AG04450 (cell line): ENCODE measurements around the gene POMC. TPM values are rescaled to one million over a fixed set of nuclear protein-coding genes. Genes with fewer than 3 reads are reported as not detected.
"Not testable (repeated sequence)": the region's sequence is repeated elsewhere in the genome, so short reads cannot be mapped to it uniquely, and the experiment has no call there.

Experiments used
- CTCF ChIA-PET: fragments of 300-600, 350-600 bp; formaldehyde crosslinking; extraction: SDS; loops from one replicate; lab custom pipeline; 2022; ENCODE audit warnings: antibody characterized with exemption, inconsistent platforms; lab: Charles Lee
- POLR2A ChIA-PET: fragments of 350-600 bp; formaldehyde crosslinking; extraction: SDS; loops from one replicate; lab custom pipeline; 2021; ENCODE audit warnings: antibody characterized with exemption, inconsistent platforms; lab: Yijun Ruan, JAX
- DNase-seq: peaks from one replicate; pipeline ENCODE4 v3.0.0-alpha.2; 2011; ENCODE audit warnings: low read depth, low spot score
- H3K27ac ChIP-seq: one replicate; pipeline ENCODE4 v1.5.1; 2012; ENCODE audit warnings: low read depth, low read length, control low read depth
- H3K27me3 ChIP-seq: one replicate; pipeline ENCODE4 v1.6.0; 2012; ENCODE audit warnings: low read length; ENCODE audit not compliant: control insufficient read depth, insufficient read depth
- H3K4me3 ChIP-seq: 2 replicates; pipeline ENCODE4 v1.5.1; 2011; ENCODE audit warnings: mild to moderate bottlenecking, low read depth, low read length, control low read depth
- H3K9me3 ChIP-seq: 2 replicates; pipeline ENCODE4 v1.5.1; 2012; ENCODE audit warnings: low read length; ENCODE audit not compliant: control insufficient read depth, insufficient read depth
- polyA plus RNA-seq: library from polyadenylated mRNA; depleted of rRNA; stranded (reverse); fragments of >200 nt; gene quantifications from 2 replicates; pipeline ENCODE4 v1.2.3, GENCODE V29; 2011
- TF ChIP-seq, protein P1 (sequence below): IDR thresholded peaks from 2 replicates; pipeline ENCODE4 v1.5.1; 2011; ENCODE audit warnings: low read depth, low read length, control low read depth, inconsistent platforms

The POMC gene
- polyA plus RNA-seq, 1 experiment, result not detected

DNA sequence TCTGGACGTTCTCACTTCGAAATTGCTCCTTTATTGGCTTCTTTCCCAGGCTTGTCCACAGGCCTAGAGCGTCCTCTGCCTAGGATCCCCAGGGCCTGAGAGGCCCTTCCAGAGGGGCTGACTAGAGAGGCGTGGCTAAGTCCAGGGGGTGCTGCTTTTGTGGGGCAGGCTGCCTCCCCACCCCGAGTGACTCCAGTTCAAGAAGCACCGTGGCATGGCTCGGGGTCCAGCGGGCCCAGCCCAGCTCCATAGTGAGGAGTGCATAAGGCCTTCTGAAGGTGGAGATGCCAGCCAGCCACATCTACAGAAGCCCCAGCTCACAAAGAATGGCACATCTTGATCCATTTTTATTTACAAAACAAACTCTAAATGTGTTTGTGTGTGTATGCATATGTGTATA is 44.8 kb upstream of the POMC start:
- no peak for DNase-seq
- Histone ChIP-seq H3K27ac (no peak overlapping the region), H3K9me3 (no peaks in the 10 kb centered on the region; the same call in 1 of the 2 replicates), H3K4me3 (no peak overlapping the region), H3K27me3 (no peaks in the 10 kb centered on the region)
- TF ChIP-seq, protein P1, sequence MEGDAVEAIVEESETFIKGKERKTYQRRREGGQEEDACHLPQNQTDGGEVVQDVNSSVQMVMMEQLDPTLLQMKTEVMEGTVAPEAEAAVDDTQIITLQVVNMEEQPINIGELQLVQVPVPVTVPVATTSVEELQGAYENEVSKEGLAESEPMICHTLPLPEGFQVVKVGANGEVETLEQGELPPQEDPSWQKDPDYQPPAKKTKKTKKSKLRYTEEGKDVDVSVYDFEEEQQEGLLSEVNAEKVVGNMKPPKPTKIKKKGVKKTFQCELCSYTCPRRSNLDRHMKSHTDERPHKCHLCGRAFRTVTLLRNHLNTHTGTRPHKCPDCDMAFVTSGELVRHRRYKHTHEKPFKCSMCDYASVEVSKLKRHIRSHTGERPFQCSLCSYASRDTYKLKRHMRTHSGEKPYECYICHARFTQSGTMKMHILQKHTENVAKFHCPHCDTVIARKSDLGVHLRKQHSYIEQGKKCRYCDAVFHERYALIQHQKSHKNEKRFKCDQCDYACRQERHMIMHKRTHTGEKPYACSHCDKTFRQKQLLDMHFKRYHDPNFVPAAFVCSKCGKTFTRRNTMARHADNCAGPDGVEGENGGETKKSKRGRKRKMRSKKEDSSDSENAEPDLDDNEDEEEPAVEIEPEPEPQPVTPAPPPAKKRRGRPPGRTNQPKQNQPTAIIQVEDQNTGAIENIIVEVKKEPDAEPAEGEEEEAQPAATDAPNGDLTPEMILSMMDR, result no peak
- POLR2A ChIA-PET, result interaction anchor here (0.6 kb wide), 1 partner anchor 997 kb away, joined by 3 read pairs; no protein-coding TSS in a partner anchor
- CTCF ChIA-PET, result no interaction called here

DNA sequence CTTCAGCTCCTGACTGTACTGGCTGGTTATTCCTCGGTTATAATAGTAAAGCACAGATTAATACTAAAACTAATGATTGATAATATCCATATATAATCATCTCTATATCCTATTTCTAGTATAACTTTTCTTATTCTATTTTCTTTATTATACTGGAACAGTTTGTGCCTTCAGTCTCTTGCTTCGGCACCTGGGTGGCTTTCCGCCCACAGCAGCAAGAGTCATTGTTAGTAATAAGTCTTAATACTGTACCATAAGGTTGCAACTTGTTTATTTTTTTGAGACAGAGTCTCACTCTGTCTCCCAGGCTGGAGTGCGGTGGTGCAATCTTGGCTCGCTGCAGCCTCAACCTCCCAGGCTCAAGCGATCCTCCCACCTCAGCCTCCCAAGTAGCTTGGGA is 42.5 kb upstream of the POMC start:
- POLR2A ChIA-PET, CTCF ChIA-PET, H3K27me3 ChIP-seq, DNase-seq, H3K9me3 ChIP-seq, H3K4me3 ChIP-seq, H3K27ac ChIP-seq: not testable (repeated sequence)

DNA sequence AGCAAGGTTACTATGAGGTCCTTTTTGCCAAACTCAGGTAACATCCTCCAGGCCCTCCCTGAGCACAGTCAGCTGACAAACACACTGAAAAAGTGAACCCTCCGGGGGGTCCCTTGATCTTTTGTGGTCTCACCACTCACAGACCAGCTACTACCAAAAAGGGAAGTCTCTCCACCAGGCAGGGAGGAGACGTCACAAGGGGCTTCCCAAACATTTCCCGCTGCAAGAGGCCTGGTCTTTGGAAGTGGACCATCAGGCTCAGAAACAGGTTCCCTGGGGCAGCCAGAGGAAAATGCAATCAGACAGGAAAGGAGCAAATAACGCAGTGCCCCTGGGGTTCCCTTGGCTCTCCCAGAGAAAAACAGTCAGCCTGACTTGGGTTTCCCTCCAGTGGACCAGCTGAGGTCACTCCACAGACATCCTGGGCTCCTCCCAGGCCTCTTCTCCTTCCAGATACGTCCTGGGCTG is 38.7 kb upstream of the POMC start:
- POLR2A ChIA-PET, result no interaction called here
- TF ChIP-seq, protein P1, result no peak
- no peak overlapping the region for H3K27ac ChIP-seq
- no peaks in the 10 kb centered on the region for H3K9me3 ChIP-seq
- CTCF ChIA-PET, result interaction anchor here (1.5 to 2.8 kb wide), 2 partner anchors 10 to 12 kb away, joined by 6 to 9 read pairs; no protein-coding TSS in a partner anchor
- no peak for DNase-seq
- no peaks in the 10 kb centered on the region for H3K27me3 ChIP-seq
- no peak overlapping the region for H3K4me3 ChIP-seq

DNA sequence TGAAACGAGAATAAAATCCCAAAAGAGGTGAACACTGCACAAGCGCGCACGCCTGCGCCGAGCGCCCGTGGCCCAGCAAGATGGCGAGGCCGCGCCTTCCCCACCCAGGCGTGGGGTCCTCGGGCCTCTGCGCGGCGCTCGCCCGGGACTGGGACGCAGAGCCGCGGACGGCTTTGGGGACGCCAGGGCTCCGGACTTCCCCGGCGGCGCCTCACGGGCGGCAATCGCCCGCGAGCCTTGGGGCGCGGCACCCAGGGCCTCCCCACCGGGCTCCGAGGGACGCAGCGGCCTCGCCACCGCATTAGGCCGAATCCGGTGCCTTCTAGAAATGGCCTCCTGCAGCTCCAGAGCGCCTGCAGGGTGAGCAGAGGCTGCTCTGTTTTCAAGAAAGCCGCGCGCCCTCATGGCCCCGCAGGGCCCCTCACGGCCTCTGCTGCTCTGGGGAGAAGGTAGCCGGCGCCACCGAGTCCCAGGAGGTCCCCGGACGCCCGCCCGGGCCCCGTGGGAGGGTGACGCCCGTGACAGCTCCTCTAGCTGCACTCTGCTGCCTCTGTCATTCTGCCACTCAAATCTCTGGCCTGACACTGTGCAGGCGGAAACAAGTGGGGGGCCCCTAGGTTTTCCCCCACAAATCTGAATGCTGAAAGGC is 35.9 kb upstream of the POMC start:
- POLR2A ChIA-PET, result no interaction called here
- CTCF ChIA-PET, result interaction anchor here (2.8 kb wide), 1 partner anchor 9 kb away, joined by 9 read pairs; no protein-coding TSS in a partner anchor

DNA sequence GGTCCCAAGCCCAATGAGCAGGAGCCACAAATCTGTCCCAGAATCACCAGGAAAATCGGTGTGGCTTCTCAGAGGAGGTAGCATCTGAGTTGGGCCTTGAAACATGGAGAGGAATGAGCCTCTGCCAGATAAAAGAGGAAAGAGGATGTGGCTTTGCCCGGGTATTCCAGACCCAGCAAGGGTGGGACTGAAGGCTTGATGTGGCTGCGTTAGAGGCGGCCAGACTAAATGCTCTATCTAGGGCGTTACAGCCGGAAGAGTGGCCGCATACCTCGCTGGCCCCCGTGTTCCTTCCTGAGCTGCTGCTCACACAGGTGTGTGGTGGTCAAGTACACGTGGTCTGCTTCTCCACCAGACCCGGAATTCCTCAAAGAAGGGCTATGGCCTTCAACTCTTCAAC is 33.9 kb upstream of the POMC start:
- POLR2A ChIA-PET, result no interaction called here
- TF ChIP-seq, protein P1, result no peak
- CTCF ChIA-PET, result no interaction called here
- no peak for DNase-seq
- Histone ChIP-seq H3K9me3 (no peaks in the 10 kb centered on the region), H3K27me3 (no peaks in the 10 kb centered on the region), H3K4me3 (no peak overlapping the region), H3K27ac (no peak overlapping the region)

More for the DNA sequence above, 35.9 kb upstream of the POMC start:
- H3K9me3 ChIP-seq, result no peaks in the 10 kb centered on the region
- no peaks in the 10 kb centered on the region for H3K27me3 ChIP-seq
- TF ChIP-seq, protein P1, result no peak
- DNase-seq, result no peak
- no peak overlapping the region for H3K27ac ChIP-seq
- no peak overlapping the region for H3K4me3 ChIP-seq
